Hepatic stellate cell (primary cell): Measurements from ENCODE around the gene TACC2.
A peak's percentile ranks its signal among the peaks of the same experiment; 100 is the strongest.

ENCODE experiments used
- DNase-seq: peaks from one replicate; pipeline ENCODE4 v3.0.0; 2011; ENCODE audit warnings: low spot score

The TACC2 gene

GRCh38 chr10:122168101-122168500 is 179.1 kb downstream of the TACC2 start:
- no peak for DNase-seq

- DNase-seq: peak; percentile 41
Measured at GRCh38 chr10:122168598-122169394, 179.8 kb downstream of the TACC2 start.

DNA sequence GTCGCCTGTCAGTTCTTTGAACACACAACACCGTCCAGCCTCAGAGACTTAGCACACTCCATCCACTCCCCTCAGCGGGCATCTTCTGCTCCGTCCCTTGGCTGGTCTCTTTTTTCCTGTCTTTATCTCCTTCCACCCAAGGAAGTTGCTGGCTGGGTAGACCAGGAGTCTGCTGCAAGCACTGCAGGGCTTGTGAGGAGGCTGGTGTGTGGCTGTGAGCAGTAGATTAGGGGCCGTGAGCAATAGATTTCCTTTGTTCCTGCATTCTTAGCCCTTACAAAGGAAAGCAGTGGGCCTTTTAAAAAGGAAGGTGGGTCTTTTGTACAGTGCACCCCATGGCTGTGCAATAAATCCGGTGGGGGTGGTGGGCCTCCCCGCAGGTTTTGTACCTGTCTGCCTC is 181.8 kb downstream of the TACC2 start:
- DNase-seq: no peak

- no peak for DNase-seq
Measured at GRCh38 chr10:122171302-122172075, 182.5 kb downstream of the TACC2 start.

- DNase-seq: no peak
Measured at GRCh38 chr10:122172361-122173008, 183.5 kb downstream of the TACC2 start.

- DNase-seq: no peak
Measured at GRCh38 chr10:122173337-122173736, 184.4 kb downstream of the TACC2 start.

DNA sequence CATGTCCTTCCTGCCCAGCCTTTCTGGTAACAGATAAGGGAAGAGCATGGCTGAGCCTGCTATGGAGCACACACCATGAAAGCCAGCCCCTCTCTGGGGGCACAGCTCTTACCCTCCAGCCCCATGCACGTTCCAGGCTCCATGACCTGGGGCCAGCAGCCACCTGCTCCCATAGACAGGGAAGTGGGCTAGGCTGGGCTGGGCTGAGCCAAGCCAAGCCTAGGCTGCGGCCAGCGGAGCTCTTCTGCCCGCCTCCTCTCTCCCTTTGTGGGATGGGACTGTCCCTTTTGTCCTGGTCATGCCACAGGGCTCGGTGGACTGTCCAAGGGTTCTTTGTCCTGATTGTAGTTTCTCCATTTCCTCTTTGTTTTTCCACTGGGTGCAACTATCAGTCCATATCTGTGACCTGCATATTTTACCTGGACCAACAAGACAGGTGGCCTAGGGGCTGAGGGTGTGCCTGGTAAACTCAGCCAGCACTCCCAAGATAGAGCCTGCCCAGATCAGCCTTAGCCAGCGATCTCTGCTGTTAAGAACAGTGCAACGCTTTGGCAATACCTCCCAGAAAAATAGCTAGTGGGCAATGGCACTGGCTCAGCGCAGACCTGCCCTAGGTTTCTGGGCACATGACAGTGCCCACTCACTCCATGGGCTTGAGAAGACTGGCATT is 184.9 kb downstream of the TACC2 start:
- no peak for DNase-seq

- DNase-seq: peak; percentile 22
Measured at GRCh38 chr10:122176232-122177213, 187.6 kb downstream of the TACC2 start.

GRCh38 chr10:122178655-122179054 is 189.7 kb downstream of the TACC2 start:
- no peak for DNase-seq

DNA sequence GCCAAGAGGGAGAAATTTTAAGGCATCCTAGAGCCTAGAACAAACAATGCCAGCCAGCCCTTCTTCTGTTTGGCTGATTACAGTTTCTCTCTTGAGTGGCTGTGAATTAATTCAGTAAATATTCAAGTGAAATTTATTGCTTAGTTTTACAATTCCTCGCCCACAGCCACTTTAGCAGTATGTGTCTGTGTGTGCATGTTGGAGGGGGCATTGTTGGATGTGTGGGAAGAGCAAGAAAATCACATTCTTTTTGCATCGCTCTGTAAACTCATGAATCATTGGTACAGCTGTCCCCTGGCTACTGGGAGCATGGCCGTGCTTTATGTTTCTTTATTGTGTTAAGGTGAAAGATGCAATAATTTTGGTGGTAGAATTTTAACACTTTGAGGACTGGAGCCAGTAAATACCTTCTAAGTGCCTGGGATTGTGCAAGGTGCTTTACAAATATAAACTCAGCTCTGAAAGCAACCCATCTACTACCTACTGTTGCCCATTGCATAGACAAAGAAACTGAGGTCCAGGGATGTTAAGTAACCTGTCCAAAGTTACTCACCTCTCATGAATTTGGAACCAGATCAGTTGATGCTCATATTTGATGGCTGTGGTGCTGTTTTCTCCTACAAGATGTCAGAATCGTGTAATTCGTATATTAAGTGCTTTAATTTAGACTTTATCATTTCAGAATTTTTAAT is 192.2 kb downstream of the TACC2 start:
- peak; percentile 54 for DNase-seq

- no peak for DNase-seq
Measured at GRCh38 chr10:122181876-122182275, 192.9 kb downstream of the TACC2 start.

DNA sequence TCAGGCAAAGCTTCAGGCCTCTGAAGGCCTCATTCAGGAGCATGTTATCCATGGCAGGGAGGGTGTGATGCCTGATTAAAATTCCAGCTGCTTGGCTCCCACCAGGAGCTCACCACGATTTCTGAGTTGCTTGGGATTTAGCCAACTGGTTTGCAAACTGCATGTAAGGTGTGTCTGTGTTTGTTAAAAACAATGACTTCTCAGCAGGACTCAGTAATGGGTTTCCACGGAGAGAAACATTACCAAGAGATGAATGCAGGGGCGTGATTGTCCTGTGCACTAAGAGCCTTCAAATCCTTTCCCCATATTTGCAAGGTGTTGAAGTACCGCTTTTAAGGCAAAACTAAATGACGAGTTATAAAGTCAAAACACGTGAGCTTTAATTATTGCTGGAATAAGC is 193.3 kb downstream of the TACC2 start:
- no peak for DNase-seq

- DNase-seq: no peak
Measured at GRCh38 chr10:122184254-122184653, 195.3 kb downstream of the TACC2 start.

DNA sequence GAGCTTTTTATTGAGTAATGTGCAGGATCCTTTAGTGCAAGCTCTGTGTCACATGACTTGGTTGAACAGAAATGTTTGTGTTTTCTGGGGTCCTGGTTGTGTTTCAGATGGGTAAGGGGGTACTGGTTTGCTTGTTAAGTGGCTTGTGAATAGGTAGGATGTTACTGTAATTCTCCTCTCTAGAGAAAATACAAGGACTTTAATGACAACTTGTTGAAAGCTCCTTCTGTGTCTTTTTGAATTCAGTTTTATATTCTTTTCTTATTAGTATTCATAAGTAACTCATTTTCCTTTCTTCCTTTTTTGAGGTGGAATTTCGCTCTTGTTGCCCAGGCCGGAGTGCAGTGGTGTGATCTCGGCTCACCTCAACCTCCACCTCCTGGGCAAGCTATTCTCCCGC is 196.7 kb downstream of the TACC2 start:
- no peak for DNase-seq

GRCh38 chr10:122186816-122187810 is 198.2 kb downstream of the TACC2 start:
- no peak for DNase-seq

DNA sequence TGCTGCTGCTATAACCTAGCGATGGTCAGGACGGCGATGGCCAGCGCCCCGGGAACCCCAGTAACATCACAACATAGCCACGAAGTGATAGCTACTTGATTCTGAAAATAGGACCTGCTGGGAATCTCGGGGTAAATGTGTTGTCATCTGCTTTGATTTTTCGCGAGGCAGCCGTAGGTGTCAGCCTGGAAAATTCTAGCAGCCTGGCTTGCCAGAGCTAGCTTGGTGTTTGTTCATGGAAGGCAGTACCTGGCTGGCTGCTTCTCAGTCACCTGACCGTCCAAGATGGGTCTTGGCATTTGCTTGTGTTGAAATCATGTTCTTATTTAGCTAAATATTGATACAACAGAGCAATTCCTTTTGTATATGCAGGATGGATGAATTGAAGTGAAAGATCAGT is 199.7 kb downstream of the TACC2 start:
- DNase-seq: no peak

DNA sequence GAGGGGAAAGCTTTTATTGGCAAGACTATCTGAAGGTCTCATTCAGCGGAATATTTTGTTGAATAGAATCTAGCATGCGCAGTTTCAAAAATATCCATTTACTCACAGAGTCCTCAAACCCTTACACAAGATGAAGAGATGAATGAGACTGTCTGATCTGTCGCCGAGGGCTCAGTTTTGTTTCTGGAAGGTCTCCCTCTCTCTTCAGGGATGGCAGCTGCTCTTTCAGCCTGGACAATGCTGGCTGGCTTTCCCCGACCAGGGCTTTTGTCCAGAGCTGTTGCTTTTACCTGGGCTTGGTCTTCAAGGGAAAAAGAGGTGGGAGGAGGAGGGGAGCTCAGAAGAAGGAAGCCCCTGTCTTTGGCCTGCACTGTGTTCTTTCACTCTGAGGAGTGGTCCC is 200.2 kb downstream of the TACC2 start:
- no peak for DNase-seq

DNA sequence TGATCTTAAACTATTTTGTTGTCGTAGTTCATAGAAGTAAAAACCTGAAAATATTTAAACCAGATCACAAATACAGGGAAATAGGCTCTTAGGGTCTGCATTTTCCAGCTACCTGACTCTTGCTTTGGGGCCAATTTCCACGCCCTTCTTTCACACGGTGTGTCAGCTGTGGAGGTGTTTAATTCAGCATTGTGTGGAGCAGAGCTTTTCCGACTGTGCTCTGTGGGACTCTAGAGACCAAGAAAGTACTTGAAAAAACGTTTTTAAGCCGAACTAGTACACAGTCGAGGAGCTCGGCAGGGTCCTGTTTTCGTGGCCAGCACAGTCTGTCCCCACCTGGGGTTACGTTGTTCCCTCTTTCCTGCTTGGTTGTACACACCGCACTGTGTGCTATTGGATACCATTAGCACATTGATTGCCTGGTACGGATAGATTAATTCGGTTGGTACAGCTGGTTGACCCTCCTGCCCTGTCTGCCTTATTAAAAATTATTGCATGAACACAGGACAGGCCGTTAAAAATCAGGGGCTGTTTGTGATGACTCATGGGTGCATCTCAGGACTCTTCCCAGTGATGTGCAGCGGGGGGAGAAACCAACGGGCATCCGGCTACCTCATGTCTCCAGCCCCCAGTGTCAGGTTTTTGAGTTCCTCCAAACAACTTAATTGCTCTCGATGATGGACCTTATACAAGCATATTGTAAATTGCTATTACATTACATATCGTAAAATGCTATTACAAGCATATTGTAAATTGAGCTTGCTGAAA is 201.4 kb downstream of the TACC2 start:
- no peak for DNase-seq
